GM10266 (cell line): ENCODE data around the gene TMEM62.
A peak's percentile ranks its signal among the peaks of the same experiment; 100 is the strongest.
"Not testable (repeated sequence)": the region's sequence is repeated elsewhere in the genome, so short reads cannot be mapped to it uniquely, and the experiment has no call there.

ENCODE experiments used
- DNase-seq: peaks from one replicate; pipeline ENCODE4 v3.0.0; 2012; ENCODE audit errors: extremely low spot score
- CTCF ChIP-seq: IDR thresholded peaks from 2 replicates; pipeline ENCODE4 v1.5.1; 2012; ENCODE audit warnings: mild to moderate bottlenecking, low read depth; ENCODE audit not compliant: control insufficient read depth, insufficient read depth; ENCODE audit errors: missing control alignments

Gene TMEM62

GRCh38 chr15:43196760-43197548, 63.6 kb downstream of the TMEM62 start:
- no peak for TF ChIP-seq CTCF

GRCh38 chr15:43197773-43198172, 64.4 kb downstream of the TMEM62 start:
- DNase-seq = not testable (repeated sequence)

More at GRCh38 chr15:43196760-43197548, 63.6 kb downstream of the TMEM62 start:
- no peak for DNase-seq

- DNase-seq = not testable (repeated sequence)
Observed at GRCh38 chr15:43198556-43198955, 65.2 kb downstream of the TMEM62 start.

- no peak for TF ChIP-seq CTCF
- no peak for DNase-seq
Observed at GRCh38 chr15:43198992-43199391, 65.6 kb downstream of the TMEM62 start.

- DNase-seq = no peak
- no peak for TF ChIP-seq CTCF
Observed at GRCh38 chr15:43199945-43200488, 66.6 kb downstream of the TMEM62 start.

- DNase-seq = peak; percentile 66
- peak; percentile 82 for TF ChIP-seq CTCF
Observed at GRCh38 chr15:43204016-43204901, 70.9 kb downstream of the TMEM62 start.

- no peak for DNase-seq
- TF ChIP-seq CTCF = no peak
Observed at GRCh38 chr15:43206054-43206453, 72.7 kb downstream of the TMEM62 start.

GRCh38 chr15:43207024-43207423, 73.6 kb downstream of the TMEM62 start:
- TF ChIP-seq CTCF = no peak
- DNase-seq = no peak
